ENCODE data around the gene BORA. TPM values are rescaled to one million over a fixed set of nuclear protein-coding genes. Genes with fewer than 3 reads are reported as not detected.
A peak's percentile ranks its signal among the peaks of the same experiment; 100 is the strongest.
"Not testable (repeated sequence)": the region's sequence is repeated elsewhere in the genome, so short reads cannot be mapped to it uniquely, and the experiment has no call there.

BORA gene
- total and polyA plus RNA-seq, 9 donors, result 3.5 to 5.3 (median 4.5) TPM

DNA sequence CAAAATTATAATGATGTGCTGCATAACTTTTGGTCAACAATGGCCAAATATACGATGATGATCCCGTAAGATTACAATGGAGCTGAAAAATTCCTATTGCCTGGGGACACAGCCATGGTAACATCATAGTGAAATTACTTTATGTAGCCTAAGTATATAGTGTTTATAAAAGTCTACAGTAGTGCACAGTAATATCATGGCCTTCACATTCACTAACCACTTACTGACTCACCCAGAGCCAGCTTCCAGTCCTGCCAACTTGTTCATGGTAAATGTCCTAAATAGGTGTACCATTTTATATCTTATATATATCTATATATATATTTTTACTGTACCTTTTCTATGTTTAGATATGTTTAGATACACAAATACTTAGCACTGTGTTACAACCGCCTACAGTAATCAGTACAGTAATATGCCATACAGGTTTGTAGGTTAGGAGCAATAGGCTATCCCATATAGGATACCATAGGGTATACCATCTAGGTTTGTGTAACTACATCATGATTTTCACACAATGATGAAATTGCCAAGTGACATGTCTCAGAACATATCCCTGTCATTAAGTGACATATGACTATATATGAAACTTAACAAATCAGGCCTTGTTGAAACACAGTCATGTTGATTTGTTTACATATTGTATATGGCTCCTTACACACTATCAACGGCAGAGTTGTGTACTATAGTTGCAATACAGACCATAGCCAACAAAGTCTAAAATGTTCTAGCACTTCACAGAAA lies 30.2 kb downstream of the BORA start:
- no peak overlapping the region for H3K27ac ChIP-seq (ENCODE audit: low read length)
- H3K27me3 ChIP-seq (ENCODE audit: control insufficient read depth, insufficient read depth, low read length), result no peaks in the 10 kb centered on the region
- H3K9me3 ChIP-seq (replicated peaks; ENCODE audit: control insufficient read depth, low read depth, low read length), result no peaks in the 10 kb centered on the region
- no peak for DNase-seq
- 83% methylated on average over 1 of the region's 4 CpGs for WGBS (ENCODE audit: insufficient coverage)
- H3K4me3 ChIP-seq (ENCODE audit: low read length), result no peak overlapping the region
- H3K4me1 ChIP-seq (ENCODE audit: control insufficient read depth, insufficient read depth, low read length), result no peaks in the 10 kb centered on the region
- H3K36me3 ChIP-seq (ENCODE audit: control insufficient read depth, insufficient read depth, low read length), result peaks cover 33% of the 10 kb centered on the region

- DNase-seq, result no peak
- H3K4me1 ChIP-seq (ENCODE audit: control insufficient read depth, insufficient read depth, low read length), result no peaks in the 10 kb centered on the region
- H3K4me3 ChIP-seq (ENCODE audit: low read length), result no peak overlapping the region
- H3K27ac ChIP-seq (ENCODE audit: low read length), result no peak overlapping the region
- no CpG with 5 or more reads among the region's 3 CpGs for WGBS (ENCODE audit: insufficient coverage)
- H3K36me3 ChIP-seq (ENCODE audit: control insufficient read depth, insufficient read depth, low read length), result peaks cover 33% of the 10 kb centered on the region
- H3K9me3 ChIP-seq (replicated peaks; ENCODE audit: control insufficient read depth, low read depth, low read length), result no peaks in the 10 kb centered on the region
- no peaks in the 10 kb centered on the region for H3K27me3 ChIP-seq (ENCODE audit: control insufficient read depth, insufficient read depth, low read length)
Observed at GRCh38 chr13:72760189-72760588, 32.5 kb downstream of the BORA start.

DNA sequence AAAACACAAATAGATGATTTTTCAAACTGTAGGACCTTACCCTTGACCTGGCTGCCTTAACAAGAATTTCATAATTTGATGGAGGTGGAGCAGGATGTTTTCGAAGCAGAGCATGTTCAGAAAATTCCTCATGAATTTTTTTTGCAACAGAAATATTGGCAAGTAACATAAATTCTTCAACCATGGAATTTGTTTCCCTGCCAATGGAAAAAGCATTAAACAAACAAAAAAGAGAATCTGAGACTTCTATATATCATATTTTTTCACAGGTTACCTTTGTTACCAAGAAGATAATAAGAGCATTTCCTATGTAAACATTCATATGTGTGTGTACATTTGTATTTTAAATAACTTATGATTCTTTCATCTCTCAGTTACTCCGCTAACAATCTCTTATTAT lies 35.7 kb downstream of the BORA start:
- WGBS (ENCODE audit: insufficient coverage), result 83% methylated on average over 1 of the region's 2 CpGs
- H3K27me3 ChIP-seq (ENCODE audit: control insufficient read depth, insufficient read depth, low read length), result no peaks in the 10 kb centered on the region
- no peak overlapping the region for H3K4me3 ChIP-seq (ENCODE audit: low read length)
- peak; percentile 65 for DNase-seq
- peaks cover 43% of the 10 kb centered on the region for H3K36me3 ChIP-seq (ENCODE audit: control insufficient read depth, insufficient read depth, low read length)
- no peaks in the 10 kb centered on the region for H3K4me1 ChIP-seq (ENCODE audit: control insufficient read depth, insufficient read depth, low read length)
- H3K9me3 ChIP-seq (replicated peaks; ENCODE audit: control insufficient read depth, low read depth, low read length), result no peaks in the 10 kb centered on the region
- H3K27ac ChIP-seq (ENCODE audit: low read length), result no peak overlapping the region

GRCh38 chr13:72774019-72774418 lies 46.3 kb downstream of the BORA start:
- no CpG with 5 or more reads among the region's 2 CpGs for WGBS (ENCODE audit: insufficient coverage)
- no peak for DNase-seq
- Histone ChIP-seq H3K9me3 (replicated peaks; ENCODE audit: control insufficient read depth, low read depth, low read length) (no peaks in the 10 kb centered on the region), H3K4me1 (ENCODE audit: control insufficient read depth, insufficient read depth, low read length) (no peaks in the 10 kb centered on the region), H3K27ac (ENCODE audit: low read length) (no peak overlapping the region), H3K27me3 (ENCODE audit: control insufficient read depth, insufficient read depth, low read length) (no peaks in the 10 kb centered on the region), H3K4me3 (ENCODE audit: low read length) (no peak overlapping the region), H3K36me3 (ENCODE audit: control insufficient read depth, insufficient read depth, low read length) (peaks cover 35% of the 10 kb centered on the region)

- whole genome bisulfite sequencing (ENCODE audit: insufficient coverage), result under 1% methylated on average over 70 of the region's 81 CpGs
- peak within 1 kb of the TSS; percentile 94 for H3K27ac ChIP-seq (ENCODE audit: low read length)
- H3K36me3 ChIP-seq (ENCODE audit: control insufficient read depth, insufficient read depth, low read length), result peaks cover 17% of the 10 kb centered on the region
- H3K4me1 ChIP-seq (ENCODE audit: control insufficient read depth, insufficient read depth, low read length), result peaks cover 3% of the 10 kb centered on the region
- H3K4me3 ChIP-seq (ENCODE audit: low read length), result peak within 1 kb of the TSS; percentile 97
- DNase-seq, result peak; percentile 99
- H3K27me3 ChIP-seq (ENCODE audit: control insufficient read depth, insufficient read depth, low read length), result no peaks in the 10 kb centered on the region
- H3K9me3 ChIP-seq (replicated peaks; ENCODE audit: control insufficient read depth, low read depth, low read length), result no peaks in the 10 kb centered on the region
Observed at GRCh38 chr13:72781451-72782439, 54.0 kb downstream of the BORA start, which contains the start of the genes DIS3 and PIBF1. Gene DIS3, minus strand, starts transcription at chr13:72781900. Its CDS starts 68 bp downstream, at chr13:72781832. Gene PIBF1, plus strand, starts transcription at chr13:72782133. Its CDS starts 1,337 bp downstream, at chr13:72783470.

GRCh38 chr13:72782717-72783116 lies 55.0 kb downstream of the BORA start:
- H3K27me3 ChIP-seq (ENCODE audit: control insufficient read depth, insufficient read depth, low read length), result no peaks in the 10 kb centered on the region
- WGBS (ENCODE audit: insufficient coverage), result no CpG with 5 or more reads among the region's 7 CpGs
- no peaks in the 10 kb centered on the region for H3K9me3 ChIP-seq (replicated peaks; ENCODE audit: control insufficient read depth, low read depth, low read length)
- peak overlapping the region; percentile 97 for H3K4me3 ChIP-seq (ENCODE audit: low read length)
- H3K27ac ChIP-seq (ENCODE audit: low read length), result peak overlapping the region; percentile 94
- H3K36me3 ChIP-seq (ENCODE audit: control insufficient read depth, insufficient read depth, low read length), result peaks cover 12% of the 10 kb centered on the region
- peaks cover 3% of the 10 kb centered on the region for H3K4me1 ChIP-seq (ENCODE audit: control insufficient read depth, insufficient read depth, low read length)
- DNase-seq, result peak; percentile 40

- peaks cover 11% of the 10 kb centered on the region for H3K36me3 ChIP-seq (ENCODE audit: control insufficient read depth, insufficient read depth, low read length)
- whole genome bisulfite sequencing (ENCODE audit: insufficient coverage), result no CpG with 5 or more reads among the region's 4 CpGs
- DNase-seq; H3K27me3 ChIP-seq (ENCODE audit: control insufficient read depth, insufficient read depth, low read length); H3K4me3 ChIP-seq (ENCODE audit: low read length); H3K4me1 ChIP-seq (ENCODE audit: control insufficient read depth, insufficient read depth, low read length); H3K9me3 ChIP-seq (replicated peaks; ENCODE audit: control insufficient read depth, low read depth, low read length); H3K27ac ChIP-seq (ENCODE audit: low read length): not testable (repeated sequence)
Observed at GRCh38 chr13:72784679-72785078, 57.0 kb downstream of the BORA start.

GRCh38 chr13:72788831-72789230 lies 61.1 kb downstream of the BORA start:
- H3K4me1 ChIP-seq (ENCODE audit: control insufficient read depth, insufficient read depth, low read length), result no peaks in the 10 kb centered on the region
- peaks cover 24% of the 10 kb centered on the region for H3K36me3 ChIP-seq (ENCODE audit: control insufficient read depth, insufficient read depth, low read length)
- no peaks in the 10 kb centered on the region for H3K9me3 ChIP-seq (replicated peaks; ENCODE audit: control insufficient read depth, low read depth, low read length)
- WGBS (ENCODE audit: insufficient coverage), result no CpG with 5 or more reads among the region's 1 CpG
- H3K27ac ChIP-seq (ENCODE audit: low read length), result no peak overlapping the region
- no peak overlapping the region for H3K4me3 ChIP-seq (ENCODE audit: low read length)
- no peaks in the 10 kb centered on the region for H3K27me3 ChIP-seq (ENCODE audit: control insufficient read depth, insufficient read depth, low read length)
- no peak for DNase-seq

DNA sequence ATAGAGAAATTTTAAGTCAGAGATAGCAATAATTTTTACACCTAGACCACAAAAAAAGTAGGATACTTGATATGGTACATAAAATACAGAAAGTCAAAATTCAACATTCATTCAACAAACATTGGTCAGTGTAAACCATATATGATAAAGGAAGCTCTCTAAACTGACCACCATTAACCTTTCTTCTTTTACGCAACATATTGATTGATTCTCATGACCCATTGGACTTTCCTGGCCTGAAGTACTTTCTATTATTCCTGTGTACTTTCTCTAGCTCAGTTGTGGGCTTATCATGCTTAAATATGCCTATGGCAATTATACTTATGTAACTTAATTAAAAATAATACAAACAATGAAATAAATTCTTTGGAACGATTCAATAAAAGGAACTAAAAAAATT lies 64.9 kb downstream of the BORA start:
- no peak for DNase-seq
- H3K27me3 ChIP-seq (ENCODE audit: control insufficient read depth, insufficient read depth, low read length), result no peaks in the 10 kb centered on the region
- no peaks in the 10 kb centered on the region for H3K4me1 ChIP-seq (ENCODE audit: control insufficient read depth, insufficient read depth, low read length)
- H3K27ac ChIP-seq (ENCODE audit: low read length), result no peak overlapping the region
- H3K4me3 ChIP-seq (ENCODE audit: low read length), result no peak overlapping the region
- no CpG with 5 or more reads among the region's 2 CpGs for WGBS (ENCODE audit: insufficient coverage)
- H3K36me3 ChIP-seq (ENCODE audit: control insufficient read depth, insufficient read depth, low read length), result peaks cover 25% of the 10 kb centered on the region
- no peaks in the 10 kb centered on the region for H3K9me3 ChIP-seq (replicated peaks; ENCODE audit: control insufficient read depth, low read depth, low read length)

DNA sequence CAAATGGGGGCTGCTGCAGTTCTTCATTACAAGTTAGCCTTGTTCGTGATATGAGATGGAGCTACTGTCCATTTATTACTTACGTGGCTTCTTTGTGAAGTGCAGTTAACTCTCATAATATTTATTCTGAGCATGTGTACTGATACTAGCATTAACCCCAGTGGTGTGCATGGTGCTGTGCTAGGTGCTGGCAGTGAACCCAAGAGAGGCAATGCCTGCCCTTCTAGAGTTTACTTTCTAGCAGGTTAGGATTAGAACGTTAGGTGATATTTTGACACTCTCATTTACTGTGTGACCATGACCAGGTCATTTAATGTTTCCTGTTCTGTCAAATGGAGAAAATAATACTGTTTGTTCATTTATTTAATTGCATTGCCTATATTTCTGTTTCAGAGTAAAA lies 71.1 kb downstream of the BORA start:
- Histone ChIP-seq H3K4me1 (ENCODE audit: control insufficient read depth, insufficient read depth, low read length) (no peaks in the 10 kb centered on the region), H3K36me3 (ENCODE audit: control insufficient read depth, insufficient read depth, low read length) (peaks cover 23% of the 10 kb centered on the region), H3K4me3 (ENCODE audit: low read length) (no peak overlapping the region), H3K9me3 (replicated peaks; ENCODE audit: control insufficient read depth, low read depth, low read length) (no peaks in the 10 kb centered on the region), H3K27ac (ENCODE audit: low read length) (no peak overlapping the region), H3K27me3 (ENCODE audit: control insufficient read depth, insufficient read depth, low read length) (no peaks in the 10 kb centered on the region)
- no peak for DNase-seq
- no CpG with 5 or more reads among the region's 3 CpGs for WGBS (ENCODE audit: insufficient coverage)

All from muscle of leg (tissue), 11 donors.